COLO668 (cell line): ENCODE data around the gene DTX2.
"Not testable (repeated sequence)": the region's sequence is repeated elsewhere in the genome, so short reads cannot be mapped to it uniquely, and the experiment has no call there.

Experiments used
- DNase-seq: peaks from one replicate; lab custom pipeline; 2025; ENCODE audit not compliant: unreplicated experiment; lab: John Stamatoyannopoulos, UW

Gene DTX2

DNA sequence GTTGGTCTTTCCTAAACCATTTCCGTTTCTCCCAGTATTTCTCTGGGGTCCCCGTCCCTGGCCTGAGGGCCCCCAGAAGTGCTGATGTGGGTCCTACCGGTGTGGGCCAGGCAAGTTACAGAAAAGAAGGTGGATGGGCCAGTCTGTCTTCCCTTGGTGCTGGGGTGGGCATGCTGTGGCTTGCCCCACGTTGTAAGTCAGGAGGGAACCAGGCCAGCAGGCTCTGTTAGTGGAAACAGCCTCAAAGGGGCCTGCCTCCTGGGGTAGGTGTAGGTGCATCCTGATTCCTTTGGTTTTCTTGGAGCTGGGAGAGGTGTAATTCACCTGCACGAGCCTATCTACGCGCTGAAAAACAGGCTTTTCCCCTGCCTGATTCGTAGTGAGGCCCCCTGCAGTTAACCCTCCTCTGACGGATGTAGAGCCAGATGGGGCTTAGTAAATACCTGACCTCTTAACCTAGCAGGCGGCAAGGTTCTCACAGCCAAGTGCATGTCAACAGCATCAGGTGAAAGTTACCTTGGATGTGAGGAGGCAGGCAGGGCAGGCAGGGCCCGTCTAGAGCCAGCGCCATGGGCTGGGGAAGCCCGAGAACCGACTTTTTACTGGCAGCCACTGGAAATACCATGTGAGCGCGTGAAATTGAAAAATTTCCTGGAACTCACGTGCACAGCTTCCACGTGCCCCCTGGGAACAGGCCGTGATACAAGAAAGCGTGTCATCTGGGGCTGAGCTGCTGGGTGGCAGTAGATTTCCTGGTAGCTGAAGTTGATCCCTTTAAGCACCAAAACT is 24.5 kb downstream of the DTX2 start:
- not testable (repeated sequence) for DNase-seq

DNA sequence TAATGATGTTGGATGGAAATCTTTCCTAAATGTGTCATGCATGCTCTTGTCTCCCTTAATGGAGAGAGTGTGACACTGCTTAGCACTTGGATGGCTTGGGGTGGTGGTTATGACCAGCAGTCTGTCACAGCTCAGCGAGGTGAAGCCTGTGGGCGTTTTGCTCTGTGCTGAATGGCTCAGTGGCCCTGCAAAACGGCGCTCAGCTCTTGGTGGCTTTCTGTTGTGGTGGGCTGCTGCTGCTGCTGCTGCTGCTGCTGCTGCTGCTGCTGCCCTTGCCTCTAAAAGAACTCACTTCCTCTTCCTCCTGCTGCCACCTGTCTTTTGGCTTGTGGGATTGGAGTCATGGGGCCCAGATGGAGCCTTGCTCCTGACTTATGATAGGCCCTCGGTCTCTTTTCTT is 25.1 kb downstream of the DTX2 start:
- DNase-seq: not testable (repeated sequence)

DNA sequence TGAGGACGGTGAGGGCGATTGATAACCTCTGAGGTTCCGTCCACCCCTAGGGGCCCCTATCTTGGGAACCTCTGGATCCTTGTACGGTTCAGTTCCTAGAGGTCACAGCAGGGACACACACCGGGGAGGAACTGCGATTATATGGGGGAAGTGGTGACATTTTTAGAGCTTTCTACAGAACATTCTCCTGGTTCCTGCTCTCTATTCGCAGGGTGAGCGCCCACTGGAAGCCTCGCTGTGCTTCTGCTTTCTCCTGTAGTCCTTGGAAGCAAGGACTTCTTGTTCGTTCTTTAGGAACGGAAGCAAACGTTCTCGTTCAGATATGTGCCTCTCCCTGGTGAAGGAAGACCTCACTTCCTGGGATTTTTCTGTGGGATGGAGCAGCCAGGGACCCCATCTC is 26.5 kb downstream of the DTX2 start:
- not testable (repeated sequence) for DNase-seq

DNA sequence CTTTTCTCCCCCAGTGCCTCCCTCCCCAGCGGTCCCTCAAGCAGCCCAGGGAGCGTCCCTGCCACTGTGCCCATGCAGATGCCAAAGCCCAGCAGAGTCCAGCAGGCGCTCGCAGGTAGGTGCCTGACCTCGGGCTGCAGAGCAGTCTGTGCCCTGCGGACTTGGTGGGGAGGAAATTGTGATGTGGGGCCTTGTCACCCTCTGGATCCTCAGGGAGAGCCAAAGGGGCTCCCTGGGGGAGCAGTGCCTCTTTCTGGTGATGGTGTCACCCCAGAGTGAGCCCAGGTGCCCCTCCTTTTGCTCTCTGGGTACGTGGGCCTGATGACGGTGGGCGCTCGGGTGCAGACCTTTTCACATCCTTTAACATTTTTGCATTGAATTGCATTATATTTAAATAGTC is 30.6 kb downstream of the DTX2 start:
- DNase-seq: not testable (repeated sequence)

DNA sequence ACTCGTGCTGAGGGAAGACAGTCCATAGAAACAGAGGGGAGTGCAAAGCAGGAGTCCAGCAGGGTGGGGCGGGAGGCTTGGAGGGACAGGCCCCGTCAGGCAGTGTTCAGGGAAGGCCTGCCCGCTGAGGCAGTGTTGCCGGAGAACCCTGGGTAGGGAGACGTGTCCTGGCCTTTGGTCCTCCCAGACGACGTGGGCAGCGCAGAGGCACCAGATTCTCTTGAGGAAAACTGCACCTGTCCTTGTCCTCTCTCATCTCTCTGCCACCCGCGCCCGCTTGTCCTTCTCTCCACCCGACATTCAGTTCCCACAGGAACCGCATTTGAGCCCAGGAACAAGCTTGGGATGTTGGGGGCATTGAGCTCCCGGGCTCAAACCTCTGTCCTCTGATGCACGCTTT is 34.2 kb downstream of the DTX2 start:
- not testable (repeated sequence) for DNase-seq

DNA sequence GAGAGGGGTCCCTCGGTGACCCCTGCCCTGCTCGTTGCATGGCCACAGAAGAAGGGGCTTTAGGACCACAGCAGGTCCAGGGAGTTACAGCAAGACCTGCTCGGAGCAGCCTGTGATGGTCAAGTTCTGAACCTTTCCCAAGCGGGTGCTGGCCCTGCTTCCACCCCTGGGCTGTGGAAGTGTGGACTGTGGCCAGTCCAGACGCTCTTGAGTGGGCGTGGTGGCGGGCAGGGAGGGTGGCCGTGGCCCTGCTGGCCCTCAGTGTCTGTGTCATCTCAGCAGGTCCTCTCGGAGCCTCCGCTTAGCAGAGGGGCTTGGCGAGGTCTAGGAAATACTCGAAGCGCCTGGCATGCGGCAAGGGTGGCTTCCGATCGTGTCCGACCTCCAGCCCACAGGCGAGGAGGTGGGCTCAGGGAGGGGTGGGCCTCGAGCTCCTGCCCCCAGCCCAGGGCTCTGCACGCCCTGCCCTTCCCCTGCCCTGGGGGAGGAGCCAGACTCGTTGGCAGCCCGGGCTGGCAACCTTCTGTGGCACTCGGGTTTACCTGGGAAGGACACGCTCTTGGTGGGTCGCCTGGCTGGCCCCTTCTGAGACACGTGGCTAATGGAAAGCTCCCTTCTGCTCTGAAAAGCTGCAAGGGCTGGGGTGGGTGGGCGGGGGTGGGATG is 36.5 kb downstream of the DTX2 start:
- DNase-seq: not testable (repeated sequence)

DNA sequence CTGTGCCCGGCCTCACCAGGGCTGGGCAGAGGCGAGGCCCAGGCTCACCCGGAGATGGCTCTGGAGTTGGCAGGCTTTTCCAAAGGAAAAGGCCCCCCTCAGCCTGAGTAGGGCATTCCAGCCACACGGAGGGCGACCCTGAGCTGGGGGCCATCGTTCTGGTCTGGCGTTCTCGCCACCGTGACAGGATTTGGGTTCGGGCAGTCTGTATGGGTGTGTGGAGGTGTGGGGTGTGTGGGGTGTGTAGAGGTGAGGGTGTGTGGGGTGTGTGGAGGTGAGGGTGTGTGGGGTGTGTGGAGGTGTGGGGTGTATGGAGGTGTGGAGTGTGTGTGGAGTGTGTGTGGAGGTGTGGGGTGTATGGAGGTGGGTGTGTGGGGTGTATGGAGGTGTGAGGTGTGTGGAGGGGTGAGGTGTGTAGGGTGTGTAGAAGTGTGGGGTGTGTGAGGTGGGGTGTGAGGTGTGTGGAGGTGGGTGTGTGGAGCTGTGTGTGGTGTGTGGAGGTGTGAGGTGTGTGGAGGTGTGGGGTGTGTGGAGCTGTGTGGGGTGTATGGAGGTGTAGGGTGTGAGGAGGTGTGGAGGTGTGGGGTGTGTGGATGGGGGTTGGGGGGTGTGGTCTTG is 37.2 kb downstream of the DTX2 start:
- DNase-seq: not testable (repeated sequence)

DNA sequence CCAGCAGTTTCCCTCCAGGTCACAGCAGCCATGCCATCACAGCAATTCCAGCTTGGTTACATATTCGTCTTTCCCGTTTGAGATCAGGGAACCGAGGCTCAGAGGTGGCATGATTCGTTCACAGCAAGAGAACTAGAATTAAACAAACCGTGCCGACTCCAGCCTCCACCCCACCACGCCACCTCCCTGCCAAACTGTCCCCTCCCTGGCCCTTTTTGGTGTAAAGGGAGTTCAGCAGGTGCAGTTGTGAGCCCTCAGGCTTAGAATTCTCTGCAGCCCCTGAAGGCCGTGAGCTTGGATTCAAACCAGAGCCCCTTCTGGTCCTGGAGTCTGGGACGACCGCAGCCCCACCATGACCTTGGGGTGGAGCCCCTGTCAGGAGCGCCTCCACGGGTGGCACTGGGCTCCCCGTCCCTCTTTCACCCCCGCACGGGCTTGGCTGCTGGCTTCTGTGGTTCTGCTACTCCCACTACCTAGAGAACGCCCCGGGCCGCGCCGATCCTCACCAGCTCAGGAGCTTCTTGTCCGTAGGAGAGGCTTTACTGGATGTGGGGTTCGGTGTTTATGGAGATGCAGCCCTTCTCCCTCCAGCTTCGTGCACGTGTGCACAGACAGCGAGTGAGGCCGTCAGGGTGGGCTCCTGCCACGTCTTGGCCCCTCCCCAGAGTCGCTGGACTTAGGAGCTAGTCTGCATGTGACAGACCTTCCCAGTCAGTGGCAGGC is 37.9 kb downstream of the DTX2 start:
- DNase-seq: not testable (repeated sequence)

DNA sequence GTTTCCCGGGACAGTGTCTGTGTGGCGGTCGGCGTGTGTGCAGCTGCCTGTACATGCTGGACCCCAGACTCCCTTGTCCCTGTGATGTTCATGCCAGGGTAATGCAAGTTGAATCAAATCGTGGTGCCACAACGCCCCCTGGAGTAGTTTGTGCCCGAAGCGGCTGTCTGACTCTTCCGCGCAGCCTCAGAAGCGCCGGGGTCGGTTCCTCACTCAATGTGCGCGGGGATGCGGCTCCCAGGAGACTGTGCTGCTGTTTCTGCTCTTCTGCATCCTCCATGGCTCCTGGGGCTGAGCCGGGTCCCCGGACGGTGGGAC is 38.4 kb downstream of the DTX2 start:
- DNase-seq: not testable (repeated sequence)

DNA sequence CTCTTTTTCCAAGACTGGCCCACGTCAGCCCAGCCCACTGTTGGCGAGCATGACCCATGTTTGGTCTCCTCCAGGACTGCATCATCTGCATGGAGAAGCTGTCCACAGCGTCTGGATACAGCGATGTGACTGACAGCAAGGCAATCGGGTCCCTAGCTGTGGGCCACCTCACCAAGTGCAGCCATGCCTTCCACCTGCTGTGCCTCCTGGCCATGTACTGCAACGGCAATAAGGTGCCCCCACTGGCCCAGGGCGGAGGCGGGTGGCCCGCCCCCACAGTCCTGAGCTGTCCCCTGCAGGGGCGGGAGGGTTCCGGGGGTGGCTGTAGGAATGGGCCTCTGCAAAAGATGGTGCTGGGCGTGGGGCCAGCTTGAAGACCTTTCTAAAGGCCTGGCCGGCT is 40.7 kb downstream of the DTX2 start:
- DNase-seq: not testable (repeated sequence)

DNA sequence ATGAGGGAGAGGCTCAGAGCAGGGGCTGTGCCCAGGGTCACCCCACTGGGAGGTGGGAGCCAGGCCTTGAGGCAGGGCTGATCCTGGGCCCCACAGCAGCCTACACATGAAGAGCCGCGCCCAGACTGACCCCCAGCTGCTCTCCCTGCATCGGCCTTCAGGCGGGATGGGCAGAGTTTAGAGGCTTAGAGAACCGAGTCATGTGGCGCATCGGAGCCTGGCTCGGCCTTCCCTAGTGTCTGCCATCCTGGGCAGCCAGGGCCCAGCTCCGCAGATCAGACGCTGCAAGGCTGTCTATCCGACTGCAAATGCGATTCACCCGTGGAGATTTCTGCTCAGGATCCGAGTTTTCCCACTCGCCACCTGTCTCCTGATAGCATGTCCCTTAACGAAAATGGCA is 41.3 kb downstream of the DTX2 start:
- DNase-seq: not testable (repeated sequence)

DNA sequence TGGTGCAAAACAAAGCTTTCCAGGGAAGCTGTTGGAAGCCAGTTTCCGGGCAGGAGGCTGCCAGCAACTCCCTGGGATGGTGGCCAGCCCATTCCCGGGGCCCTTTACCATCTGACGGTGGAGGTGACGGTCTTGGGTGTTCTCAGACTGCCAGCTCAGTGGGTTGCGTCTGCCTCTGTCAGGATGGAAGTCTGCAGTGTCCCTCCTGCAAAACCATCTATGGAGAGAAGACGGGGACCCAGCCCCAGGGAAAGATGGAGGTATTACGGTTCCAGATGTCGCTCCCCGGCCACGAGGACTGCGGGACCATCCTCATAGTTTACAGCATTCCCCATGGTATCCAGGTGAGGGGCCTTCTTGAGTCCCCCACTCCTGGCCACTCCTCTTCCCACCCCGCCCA is 41.7 kb downstream of the DTX2 start:
- DNase-seq: not testable (repeated sequence)

DNA sequence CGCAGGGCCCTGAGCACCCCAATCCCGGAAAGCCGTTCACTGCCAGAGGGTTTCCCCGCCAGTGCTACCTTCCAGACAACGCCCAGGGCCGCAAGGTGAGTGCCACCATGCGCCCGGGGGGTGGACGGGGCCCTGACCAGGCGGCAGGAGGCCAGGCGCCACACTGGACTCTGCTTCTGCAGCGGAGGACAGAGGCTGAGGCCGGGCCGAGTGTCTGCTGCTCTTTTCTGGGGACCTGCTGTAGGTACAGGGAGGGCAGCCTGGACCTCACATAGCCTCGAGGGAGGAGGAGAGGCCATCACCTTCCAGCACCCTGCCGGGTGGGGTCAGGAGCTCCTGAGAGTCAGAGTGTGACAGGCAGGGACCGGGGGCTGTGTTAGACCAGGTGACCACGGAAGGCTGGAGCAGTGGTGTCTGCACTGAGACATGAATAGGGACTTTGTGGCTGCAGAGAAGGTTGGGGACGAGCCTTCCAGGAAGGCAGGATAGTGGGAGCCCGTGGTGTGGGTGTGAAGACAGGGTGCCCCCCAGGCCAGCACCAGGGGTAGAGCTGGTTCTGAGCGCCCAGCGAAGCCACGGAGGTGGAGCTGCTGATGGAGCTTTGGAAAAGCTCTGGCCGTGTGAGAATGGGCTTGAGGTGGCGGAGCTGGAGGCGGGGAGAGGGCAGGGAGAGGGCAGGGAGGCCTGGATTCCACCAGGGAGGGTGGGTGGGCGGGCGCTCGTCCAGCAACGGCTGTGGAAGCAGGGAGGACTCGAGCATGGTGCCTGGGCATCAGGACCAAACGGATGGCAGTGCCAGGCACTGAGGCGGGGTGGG is 43.0 kb downstream of the DTX2 start:
- not testable (repeated sequence) for DNase-seq

DNA sequence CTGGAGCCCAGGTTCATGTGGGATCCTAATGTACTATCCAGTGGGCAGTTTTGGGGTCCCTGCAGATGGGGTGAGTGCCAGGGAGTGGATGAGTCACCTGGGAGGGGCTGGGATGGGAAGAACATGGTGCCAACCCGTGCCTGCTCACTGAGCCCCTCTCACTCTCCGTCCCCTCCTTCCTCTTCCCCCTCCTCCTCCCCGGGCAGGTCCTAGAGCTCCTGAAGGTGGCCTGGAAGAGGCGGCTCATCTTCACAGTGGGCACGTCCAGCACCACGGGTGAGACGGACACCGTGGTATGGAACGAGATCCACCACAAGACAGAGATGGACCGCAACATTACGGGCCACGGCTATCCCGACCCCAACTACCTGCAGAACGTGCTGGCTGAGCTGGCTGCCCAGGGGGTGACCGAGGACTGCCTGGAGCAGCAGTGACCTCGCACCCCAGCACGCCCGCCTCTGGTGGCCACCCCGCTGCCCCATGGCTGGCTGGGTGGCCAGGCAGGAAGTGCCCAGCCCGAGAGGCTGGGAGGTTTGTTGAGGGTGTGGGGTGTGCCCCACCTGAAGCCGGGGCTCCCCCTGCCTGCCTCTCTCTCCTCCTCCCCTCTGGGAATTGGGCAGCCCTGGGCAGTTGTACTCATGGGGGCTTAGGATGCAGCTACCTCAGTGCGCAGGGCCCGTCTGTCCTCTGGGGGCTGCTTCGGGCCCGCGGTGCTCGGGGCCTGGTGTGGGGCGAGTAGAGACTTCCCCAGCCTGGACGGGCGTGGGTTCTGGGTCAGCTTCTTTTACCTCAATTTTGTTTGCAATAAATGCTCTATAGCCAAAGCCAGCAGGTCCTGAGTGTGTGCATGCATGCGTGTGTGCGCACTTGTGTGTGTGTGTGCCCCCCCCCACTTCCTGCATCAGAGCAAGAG is 43.9 kb downstream of the DTX2 start:
- no peak for DNase-seq

DNA sequence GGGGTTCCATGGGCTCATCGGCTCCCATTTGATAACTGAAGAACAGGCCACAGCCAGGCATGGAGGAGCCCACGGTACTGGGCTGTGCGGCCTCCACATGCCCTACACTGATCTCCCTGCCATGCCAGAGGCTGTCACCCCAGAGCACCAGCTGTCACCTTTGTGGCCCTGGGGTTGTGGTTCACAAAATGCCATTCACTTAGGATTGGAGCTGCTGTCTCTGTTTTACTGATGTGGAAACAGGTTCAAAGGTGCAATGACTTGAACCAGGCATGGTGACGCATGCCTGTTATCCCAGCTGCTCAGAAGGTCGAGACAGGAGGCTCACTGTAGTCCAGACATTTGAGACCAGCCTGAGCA is 44.6 kb downstream of the DTX2 start:
- no peak for DNase-seq

DNA sequence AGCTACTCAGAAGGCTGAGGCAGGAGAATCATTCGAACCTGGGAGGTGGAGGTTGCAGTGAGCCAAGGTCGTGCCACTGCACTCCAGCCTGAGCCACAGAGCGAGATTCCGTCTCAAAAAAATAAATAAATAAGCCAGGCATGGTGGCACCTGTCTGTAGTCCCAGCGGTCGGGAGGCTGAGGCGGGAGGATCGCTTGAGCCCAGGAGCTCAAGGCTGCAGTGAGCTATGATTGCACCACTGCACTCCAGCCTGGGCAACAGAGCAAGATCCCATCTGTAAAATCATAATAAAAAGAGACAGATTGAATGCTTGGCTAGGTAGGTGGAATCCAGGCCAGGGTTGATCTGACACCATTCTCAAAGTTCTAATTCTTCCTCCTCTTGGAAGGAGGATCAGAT is 45.1 kb downstream of the DTX2 start:
- not testable (repeated sequence) for DNase-seq

DNA sequence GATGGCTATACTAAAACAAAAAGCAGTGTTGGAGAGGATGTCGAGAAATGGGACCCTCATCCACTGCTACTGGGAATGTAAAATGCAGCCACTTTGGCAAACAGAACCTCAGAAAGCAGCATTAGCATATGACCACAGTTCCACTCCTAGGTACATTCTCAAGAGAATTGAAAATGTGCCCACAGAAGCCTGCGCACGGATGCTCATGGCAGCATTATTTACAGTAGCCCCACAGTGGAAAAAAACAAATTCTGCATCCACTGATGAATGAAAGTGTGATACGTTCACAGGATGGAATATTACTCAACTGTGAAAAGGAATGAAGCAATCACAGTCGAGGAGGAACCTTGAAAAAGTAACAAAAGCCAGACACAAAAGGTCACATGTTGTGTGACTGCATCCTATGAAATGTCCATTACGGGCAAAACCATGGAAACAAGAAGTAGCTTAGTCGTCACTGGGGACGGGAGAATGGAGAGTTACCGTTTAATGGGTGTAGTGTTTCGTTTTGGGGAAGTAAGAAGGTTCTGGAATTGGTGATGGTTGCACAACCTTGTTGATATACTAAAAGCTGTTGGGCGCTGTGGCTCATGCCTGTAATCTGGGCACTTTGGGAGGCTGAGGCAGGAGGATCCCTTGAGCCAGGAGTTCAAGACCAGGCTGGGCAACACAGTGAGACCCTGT is 46.4 kb downstream of the DTX2 start:
- DNase-seq: no peak

DNA sequence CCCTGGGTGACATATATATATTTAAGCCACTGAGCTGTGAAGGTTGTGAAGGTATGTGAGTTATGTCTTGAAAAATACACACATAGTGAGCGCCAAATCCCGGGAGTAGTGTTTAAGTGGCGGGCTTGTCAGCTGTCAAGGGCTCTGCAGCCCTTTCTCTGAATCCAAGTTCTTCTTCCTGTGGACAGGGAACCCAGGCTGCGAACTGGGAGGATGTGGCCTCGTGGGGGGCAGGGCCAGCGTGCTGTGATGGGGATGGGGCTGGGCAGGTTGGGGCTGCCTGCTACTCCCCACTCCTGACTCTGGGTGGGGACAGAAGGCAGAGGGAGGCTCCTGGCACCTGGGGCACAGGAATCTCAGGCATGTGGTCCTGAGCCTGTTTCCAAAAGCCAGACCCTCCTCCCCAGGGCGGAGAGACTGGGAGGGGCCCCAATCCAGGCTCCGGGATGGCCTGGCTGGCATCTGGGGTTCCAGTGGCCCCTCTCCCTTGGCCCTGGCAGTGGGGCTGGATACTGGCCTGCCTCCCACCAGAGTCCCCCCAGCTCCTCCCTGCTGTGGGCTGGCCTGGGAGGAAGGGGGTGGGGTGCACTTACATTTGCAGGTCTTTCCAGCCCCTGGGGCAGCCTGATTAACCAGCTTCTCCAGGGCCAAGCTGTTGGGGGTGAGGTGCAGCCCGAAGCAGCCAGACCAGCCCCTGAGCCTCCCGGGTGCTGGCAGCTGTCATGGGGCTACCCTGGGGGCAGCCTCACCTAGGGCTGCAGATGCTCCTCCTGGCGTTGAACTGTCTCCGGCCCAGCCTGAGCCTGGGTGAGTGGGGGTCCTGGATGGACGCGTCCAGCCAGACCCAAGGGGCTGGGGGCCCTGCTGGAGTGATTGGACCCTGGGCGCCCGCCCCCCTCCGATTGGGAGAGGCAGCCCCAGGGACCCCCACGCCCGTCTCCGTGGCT is 48.7 kb downstream of the DTX2 start, which contains the start of gene UPK3B:
Gene UPK3B (plus strand): TSS at position 622 of the 947 bp plus-strand sequence. CDS start 101 bp downstream, at position 723.
- DNase-seq: no peak
